Effector memory CD4-positive, alpha-beta T cell (primary cell): ENCODE measurements around the gene PER2.

Experiments used
- DNase-seq, 3 donors: peaks; one replicate each; pipeline ENCODE4 v3.0.0-alpha.2; 2020
- H3K27ac ChIP-seq: 2 replicates; pipeline ENCODE4 v1.7.0; 2013; ENCODE audit warnings: mild to moderate bottlenecking, low read length, moderate library complexity; ENCODE audit not compliant: insufficient read depth, poor library complexity, severe bottlenecking
- H3K27me3 ChIP-seq: replicated peaks from 2 replicates; pipeline ENCODE4 v1.7.0; 2013; ENCODE audit warnings: mild to moderate bottlenecking, low read length; ENCODE audit not compliant: insufficient read depth, control insufficient read depth, poor library complexity, severe bottlenecking
- H3K36me3 ChIP-seq: 2 replicates; pipeline ENCODE4 v1.7.0; 2013; ENCODE audit warnings: mild to moderate bottlenecking, low read length, moderate library complexity; ENCODE audit not compliant: control insufficient read depth, insufficient read depth
- H3K4me1 ChIP-seq: 2 replicates; pipeline ENCODE4 v1.7.0; 2013; ENCODE audit warnings: low read length, mild to moderate bottlenecking; ENCODE audit not compliant: control insufficient read depth, insufficient read depth, poor library complexity, severe bottlenecking
- H3K4me3 ChIP-seq: 2 replicates; pipeline ENCODE4 v1.7.0; 2013; ENCODE audit warnings: low read length, low read depth, mild to moderate bottlenecking; ENCODE audit not compliant: insufficient read depth, poor library complexity, severe bottlenecking
- H3K9me3 ChIP-seq: 2 replicates; pipeline ENCODE4 v1.7.0; 2013; ENCODE audit warnings: mild to moderate bottlenecking, low read length, moderate library complexity; ENCODE audit not compliant: control insufficient read depth

PER2 gene

GRCh38 chr2:238251331-238251730 is 37.1 kb downstream of the PER2 start:
- H3K27ac ChIP-seq: no peak overlapping the region
- DNase-seq: no peak
- no peaks in the 10 kb centered on the region for H3K4me1 ChIP-seq
- H3K27me3 ChIP-seq: no peaks in the 10 kb centered on the region
- H3K9me3 ChIP-seq: no peaks in the 10 kb centered on the region
- no peak overlapping the region for H3K4me3 ChIP-seq
- H3K36me3 ChIP-seq: peaks cover 35% of the 10 kb centered on the region

DNA sequence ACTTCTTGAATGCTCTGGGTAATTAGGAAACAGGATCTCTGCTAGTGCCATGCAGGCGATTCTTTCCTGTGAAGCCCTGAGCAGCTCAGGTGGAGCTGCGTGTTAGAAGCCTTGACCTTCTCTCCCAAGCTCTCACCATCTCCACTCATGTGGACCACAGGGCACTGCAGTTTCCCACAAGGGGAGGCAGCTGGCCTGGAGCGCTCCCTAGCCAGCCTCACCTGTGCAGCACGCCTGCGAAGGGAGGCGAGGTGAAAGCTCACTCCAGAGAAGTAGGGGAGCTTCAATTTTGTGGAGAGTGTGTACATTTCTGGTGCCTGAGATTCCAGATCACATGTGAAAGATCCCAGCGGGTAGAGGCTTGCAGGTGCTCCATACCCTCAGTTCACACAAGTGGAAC is 37.5 kb downstream of the PER2 start:
- Histone ChIP-seq H3K9me3 (no peaks in the 10 kb centered on the region), H3K27ac (no peak overlapping the region), H3K27me3 (no peaks in the 10 kb centered on the region), H3K4me3 (no peak overlapping the region), H3K36me3 (peaks cover 34% of the 10 kb centered on the region), H3K4me1 (no peaks in the 10 kb centered on the region)
- no peak for DNase-seq

DNA sequence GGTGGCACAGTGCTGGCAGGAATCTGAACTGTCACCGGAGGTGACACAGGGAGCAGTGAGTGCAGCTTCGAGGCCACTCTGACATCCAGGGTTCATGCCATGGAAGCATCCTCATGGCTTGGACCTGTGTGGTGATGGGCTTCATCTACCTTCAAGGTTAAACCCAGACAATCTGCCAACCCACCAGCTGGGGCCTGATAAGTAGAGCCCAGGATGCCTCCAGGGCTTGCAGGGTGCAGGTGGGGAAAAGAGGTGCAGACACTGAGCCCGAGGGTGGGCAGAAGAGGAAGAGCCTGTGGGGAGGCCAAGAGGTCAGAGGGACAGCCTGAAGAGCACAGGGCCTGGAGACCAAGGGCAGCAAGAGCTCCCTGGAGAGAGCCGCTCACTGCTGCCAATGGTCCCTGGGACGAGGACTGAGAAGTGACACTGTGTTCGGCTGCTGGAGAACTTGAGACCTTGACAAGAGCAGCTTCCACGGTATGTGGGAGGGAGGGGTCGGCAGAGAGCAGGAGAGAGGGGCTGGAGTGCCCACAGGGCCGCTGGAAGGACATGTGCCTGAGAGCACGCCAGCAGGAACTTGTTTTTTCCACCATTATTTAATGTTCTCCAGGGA is 40.5 kb downstream of the PER2 start:
- H3K36me3 ChIP-seq: peaks cover 14% of the 10 kb centered on the region
- no peaks in the 10 kb centered on the region for H3K9me3 ChIP-seq
- H3K4me1 ChIP-seq: no peaks in the 10 kb centered on the region
- H3K4me3 ChIP-seq: no peak overlapping the region
- H3K27ac ChIP-seq: no peak overlapping the region
- no peaks in the 10 kb centered on the region for H3K27me3 ChIP-seq
- DNase-seq: no peak

- Histone ChIP-seq H3K4me3 (no peak overlapping the region), H3K36me3 (peaks cover 9% of the 10 kb centered on the region), H3K27me3 (no peaks in the 10 kb centered on the region)
These were observed 41.2 kb downstream of the PER2 start for GRCh38 chr2:238247002-238247822.

GRCh38 chr2:238244151-238244550 is 44.3 kb downstream of the PER2 start:
- H3K4me3 ChIP-seq: no peak overlapping the region
- no peak overlapping the region for H3K27ac ChIP-seq
- H3K27me3 ChIP-seq: no peaks in the 10 kb centered on the region
- no peaks in the 10 kb centered on the region for H3K36me3 ChIP-seq
- no peak for DNase-seq
- peaks cover 6% of the 10 kb centered on the region for H3K4me1 ChIP-seq
- no peaks in the 10 kb centered on the region for H3K9me3 ChIP-seq

More at GRCh38 chr2:238247002-238247822, 41.2 kb downstream of the PER2 start:
- no peak overlapping the region for H3K27ac ChIP-seq
- DNase-seq: no peak
- H3K9me3 ChIP-seq: no peaks in the 10 kb centered on the region
- no peaks in the 10 kb centered on the region for H3K4me1 ChIP-seq

DNA sequence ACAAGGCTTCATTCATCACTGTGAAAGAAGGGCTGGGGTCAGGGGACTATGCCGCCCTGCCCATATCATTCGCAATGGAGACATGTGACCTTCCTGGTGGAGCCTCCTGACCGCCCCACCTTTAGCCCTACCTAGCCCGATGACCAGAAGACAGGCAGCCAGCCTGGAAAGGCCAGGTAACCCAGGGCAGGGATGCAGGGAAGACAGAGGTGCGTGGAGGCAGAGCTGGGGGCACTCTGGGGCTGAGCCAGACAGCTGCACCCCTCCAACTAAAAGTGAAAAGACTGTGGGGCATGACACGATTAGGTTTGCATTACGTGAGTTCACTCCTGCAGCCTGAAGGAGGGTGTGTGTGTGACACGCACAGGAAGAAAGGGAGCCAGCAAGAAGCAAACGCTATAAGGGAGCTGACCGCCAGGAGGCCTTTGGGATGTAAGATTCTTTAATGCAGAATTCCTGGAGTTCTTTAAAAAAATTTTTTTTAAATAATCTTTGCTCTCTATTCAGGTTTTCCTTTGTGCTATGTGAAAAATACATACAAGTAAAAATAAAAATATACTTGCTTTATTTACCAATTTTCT is 44.8 kb downstream of the PER2 start:
- Histone ChIP-seq H3K9me3 (no peaks in the 10 kb centered on the region), H3K27me3 (no peaks in the 10 kb centered on the region), H3K36me3 (no peaks in the 10 kb centered on the region), H3K4me3 (no peak overlapping the region), H3K27ac (no peak overlapping the region), H3K4me1 (peaks cover 12% of the 10 kb centered on the region)
- DNase-seq: no peak

- no peak overlapping the region for H3K27ac ChIP-seq
- H3K27me3 ChIP-seq: no peaks in the 10 kb centered on the region
- H3K9me3 ChIP-seq: no peaks in the 10 kb centered on the region
- H3K36me3 ChIP-seq: no peaks in the 10 kb centered on the region
- peaks cover 13% of the 10 kb centered on the region for H3K4me1 ChIP-seq
- H3K4me3 ChIP-seq: no peak overlapping the region
- DNase-seq: no peak
These were observed 45.5 kb downstream of the PER2 start for GRCh38 chr2:238242731-238243495.

DNA sequence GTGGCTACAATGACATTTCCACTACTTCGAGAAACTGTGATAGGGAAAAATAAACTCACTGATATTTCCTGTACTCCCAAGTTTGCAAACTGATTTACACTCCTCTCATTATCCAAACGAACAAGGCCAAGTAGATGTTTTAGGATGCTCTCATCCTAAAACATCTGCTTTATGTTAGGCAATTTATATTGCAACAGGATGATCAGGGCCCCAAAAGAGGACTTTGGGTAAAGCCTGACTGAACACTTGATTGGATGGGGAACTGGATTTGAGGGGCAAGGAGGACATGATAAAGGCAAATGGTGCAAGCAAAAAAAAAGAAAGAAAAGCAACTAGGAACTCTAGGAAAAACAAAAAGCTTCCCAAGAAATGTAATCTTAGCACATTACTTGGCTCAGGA is 46.4 kb downstream of the PER2 start:
- H3K9me3 ChIP-seq: no peaks in the 10 kb centered on the region
- no peaks in the 10 kb centered on the region for H3K36me3 ChIP-seq
- H3K4me3 ChIP-seq: no peak overlapping the region
- no peaks in the 10 kb centered on the region for H3K27me3 ChIP-seq
- no peak overlapping the region for H3K27ac ChIP-seq
- DNase-seq: no peak
- peaks cover 13% of the 10 kb centered on the region for H3K4me1 ChIP-seq

DNA sequence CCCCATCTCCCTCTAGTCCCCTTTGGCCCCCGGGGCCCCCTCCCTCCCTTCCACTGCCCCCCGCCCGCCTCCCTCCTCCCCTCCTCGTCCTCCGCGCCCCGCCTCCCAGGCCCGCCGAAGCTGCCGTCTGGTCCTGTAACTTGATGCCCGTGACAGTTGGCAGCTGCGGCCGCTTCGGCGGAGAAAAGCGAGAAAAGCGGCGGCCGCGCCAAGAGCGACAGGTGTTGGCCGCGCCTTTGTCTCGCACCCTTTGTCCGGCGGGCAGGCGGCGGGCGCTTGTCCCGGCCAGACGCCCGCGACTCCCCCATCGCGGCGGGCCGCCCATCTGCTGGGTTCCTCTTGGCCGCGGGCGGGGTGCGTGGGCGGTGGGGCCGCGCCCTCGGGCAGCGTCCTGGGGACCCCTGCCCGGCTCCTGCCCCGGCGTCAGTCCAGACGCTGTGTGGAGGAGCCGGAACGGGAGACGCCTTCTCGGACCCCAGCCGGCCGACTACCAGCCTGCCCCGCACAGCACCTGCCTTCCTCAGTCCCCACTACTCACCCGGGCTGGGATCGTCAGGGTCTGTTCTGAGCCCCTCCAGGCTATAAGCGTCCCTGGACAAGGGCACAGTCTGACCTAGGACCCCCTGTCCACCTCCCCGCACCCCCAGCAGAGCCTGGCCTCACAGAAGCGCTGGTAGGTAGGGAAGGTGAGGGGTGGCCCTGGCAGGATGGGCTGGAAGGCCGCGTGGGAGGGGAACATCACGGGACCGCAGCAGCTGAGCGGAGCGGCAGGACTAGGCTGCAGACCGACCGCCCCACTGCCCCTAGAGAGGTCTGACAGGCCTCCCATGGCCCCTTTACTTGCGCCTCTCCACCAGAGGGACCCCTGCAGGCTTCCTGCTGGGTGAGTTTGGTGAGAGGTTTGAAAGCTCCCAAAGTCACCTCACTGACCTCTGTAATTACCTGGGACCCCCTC is 47.4 kb downstream of the PER2 start:
- peak in 1 of 3 donors; percentile 20 for DNase-seq

More for the DNA sequence above, 47.4 kb downstream of the PER2 start:
- no peaks in the 10 kb centered on the region for H3K9me3 ChIP-seq
- peak overlapping the region; percentile 62 for H3K4me3 ChIP-seq
- H3K36me3 ChIP-seq: no peaks in the 10 kb centered on the region
- peaks cover 13% of the 10 kb centered on the region for H3K4me1 ChIP-seq
- no peak overlapping the region for H3K27ac ChIP-seq
- no peaks in the 10 kb centered on the region for H3K27me3 ChIP-seq
